Adrenal gland (tissue), 5 donors: ENCODE measurements around the gene PRX.

ENCODE experiments used
- POLR2A ChIP-seq, 2 donors: fragments of 450-650 bp; IDR thresholded peaks; one replicate each; pipeline ENCODE4 v1.6.1; 2017; ENCODE audit warnings: antibody characterized with exemption in 2 of 2, mild to moderate bottlenecking in 2 of 2, moderate library complexity in 1 of 2
- TF ChIP-seq, protein P1 (sequence below), 6 experiments: fragments of 450-650 bp in 4 of 6; fragments of 200-600 bp in 2 of 6; sonication (generic) in 1 of 6; IDR thresholded peaks; 1 replicate in 5 of 6; 2 replicates in 1 of 6; pipeline versions ENCODE4 v1.5.1 to v1.8.0; 2016 to 2021; ENCODE audit warnings: antibody characterized with exemption in 6 of 6, mild to moderate bottlenecking in 2 of 6, moderate library complexity in 1 of 6
- donor health status: DM: no; HTN: no; CAD: no.

DNA sequence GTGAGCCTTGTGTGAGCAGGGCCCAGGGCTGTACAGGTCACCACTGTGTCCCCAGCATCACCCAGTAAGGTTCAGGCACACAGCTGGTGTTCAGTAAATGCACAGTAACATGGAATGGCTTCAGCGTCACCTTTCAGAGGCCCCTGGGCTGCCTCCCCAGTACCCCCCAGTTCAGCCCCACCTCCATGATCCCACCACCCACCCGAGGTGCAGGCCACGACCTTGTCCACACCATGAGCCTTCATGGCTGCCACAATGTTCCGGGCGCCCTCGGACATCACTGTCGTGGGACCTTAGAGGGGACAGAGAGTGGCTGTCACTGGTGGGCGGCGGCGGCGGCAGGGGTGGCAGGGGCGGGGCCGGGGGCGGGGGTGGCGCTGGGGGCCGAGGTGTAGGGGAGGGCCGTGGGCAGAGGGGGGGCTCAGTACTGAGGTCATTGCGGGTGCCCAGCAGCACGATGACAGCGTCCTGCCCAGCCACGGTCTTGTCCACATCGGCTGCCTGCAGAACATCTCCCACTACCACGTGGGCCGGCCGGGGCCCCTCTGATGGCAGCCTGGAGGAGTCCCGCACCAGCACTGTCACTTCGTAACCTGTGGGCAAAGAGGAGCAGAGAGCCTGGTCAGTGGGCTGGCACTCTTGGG, 44.9 kb upstream of the PRX start:
- TF ChIP-seq, protein P1, sequence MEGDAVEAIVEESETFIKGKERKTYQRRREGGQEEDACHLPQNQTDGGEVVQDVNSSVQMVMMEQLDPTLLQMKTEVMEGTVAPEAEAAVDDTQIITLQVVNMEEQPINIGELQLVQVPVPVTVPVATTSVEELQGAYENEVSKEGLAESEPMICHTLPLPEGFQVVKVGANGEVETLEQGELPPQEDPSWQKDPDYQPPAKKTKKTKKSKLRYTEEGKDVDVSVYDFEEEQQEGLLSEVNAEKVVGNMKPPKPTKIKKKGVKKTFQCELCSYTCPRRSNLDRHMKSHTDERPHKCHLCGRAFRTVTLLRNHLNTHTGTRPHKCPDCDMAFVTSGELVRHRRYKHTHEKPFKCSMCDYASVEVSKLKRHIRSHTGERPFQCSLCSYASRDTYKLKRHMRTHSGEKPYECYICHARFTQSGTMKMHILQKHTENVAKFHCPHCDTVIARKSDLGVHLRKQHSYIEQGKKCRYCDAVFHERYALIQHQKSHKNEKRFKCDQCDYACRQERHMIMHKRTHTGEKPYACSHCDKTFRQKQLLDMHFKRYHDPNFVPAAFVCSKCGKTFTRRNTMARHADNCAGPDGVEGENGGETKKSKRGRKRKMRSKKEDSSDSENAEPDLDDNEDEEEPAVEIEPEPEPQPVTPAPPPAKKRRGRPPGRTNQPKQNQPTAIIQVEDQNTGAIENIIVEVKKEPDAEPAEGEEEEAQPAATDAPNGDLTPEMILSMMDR (IDR thresholded peaks at IDR 0.05): no peak
- TF ChIP-seq POLR2A (IDR thresholded peaks at IDR 0.05): no peak
